GM12878 (cell line): Measurements from ENCODE around the gene PRDM16.

Source experiments
- KAT2A ChIP-seq: conservative IDR thresholded peaks from 2 replicates; pipeline ENCODE4 v1.6.1; 2011; ENCODE audit warnings: low read depth, low read length; ENCODE audit not compliant: control insufficient read depth
- MLLT1 ChIP-seq: fragments of 450-650 bp; IDR thresholded peaks from 2 replicates; pipeline ENCODE4 v1.6.1; 2016; ENCODE audit warnings: mild to moderate bottlenecking
- RB1 ChIP-seq: fragments of 450-650 bp; formaldehyde crosslinking; IDR thresholded peaks from 2 replicates; pipeline ENCODE4 v1.6.1; 2017; ENCODE audit warnings: mild to moderate bottlenecking, borderline replicate concordance
- TF ChIP-seq, protein P1 (sequence below): IDR thresholded peaks from 2 replicates; pipeline ENCODE4 v1.6.1; 2012; ENCODE audit warnings: mild to moderate bottlenecking, low read depth, low read length

GRCh38 chr1:3470650-3471355 is 401.8 kb downstream of the PRDM16 start:
- no peak for TF ChIP-seq MLLT1
- TF ChIP-seq, protein P1, sequence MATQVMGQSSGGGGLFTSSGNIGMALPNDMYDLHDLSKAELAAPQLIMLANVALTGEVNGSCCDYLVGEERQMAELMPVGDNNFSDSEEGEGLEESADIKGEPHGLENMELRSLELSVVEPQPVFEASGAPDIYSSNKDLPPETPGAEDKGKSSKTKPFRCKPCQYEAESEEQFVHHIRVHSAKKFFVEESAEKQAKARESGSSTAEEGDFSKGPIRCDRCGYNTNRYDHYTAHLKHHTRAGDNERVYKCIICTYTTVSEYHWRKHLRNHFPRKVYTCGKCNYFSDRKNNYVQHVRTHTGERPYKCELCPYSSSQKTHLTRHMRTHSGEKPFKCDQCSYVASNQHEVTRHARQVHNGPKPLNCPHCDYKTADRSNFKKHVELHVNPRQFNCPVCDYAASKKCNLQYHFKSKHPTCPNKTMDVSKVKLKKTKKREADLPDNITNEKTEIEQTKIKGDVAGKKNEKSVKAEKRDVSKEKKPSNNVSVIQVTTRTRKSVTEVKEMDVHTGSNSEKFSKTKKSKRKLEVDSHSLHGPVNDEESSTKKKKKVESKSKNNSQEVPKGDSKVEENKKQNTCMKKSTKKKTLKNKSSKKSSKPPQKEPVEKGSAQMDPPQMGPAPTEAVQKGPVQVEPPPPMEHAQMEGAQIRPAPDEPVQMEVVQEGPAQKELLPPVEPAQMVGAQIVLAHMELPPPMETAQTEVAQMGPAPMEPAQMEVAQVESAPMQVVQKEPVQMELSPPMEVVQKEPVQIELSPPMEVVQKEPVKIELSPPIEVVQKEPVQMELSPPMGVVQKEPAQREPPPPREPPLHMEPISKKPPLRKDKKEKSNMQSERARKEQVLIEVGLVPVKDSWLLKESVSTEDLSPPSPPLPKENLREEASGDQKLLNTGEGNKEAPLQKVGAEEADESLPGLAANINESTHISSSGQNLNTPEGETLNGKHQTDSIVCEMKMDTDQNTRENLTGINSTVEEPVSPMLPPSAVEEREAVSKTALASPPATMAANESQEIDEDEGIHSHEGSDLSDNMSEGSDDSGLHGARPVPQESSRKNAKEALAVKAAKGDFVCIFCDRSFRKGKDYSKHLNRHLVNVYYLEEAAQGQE: no peak
- no peak for TF ChIP-seq RB1
- TF ChIP-seq KAT2A: no peak
